ENCODE data around the gene DTX3.
A peak's percentile ranks its signal among the peaks of the same experiment; 100 is the strongest.
"Not testable (repeated sequence)": the region's sequence is repeated elsewhere in the genome, so short reads cannot be mapped to it uniquely, and the experiment has no call there.

Gene DTX3

DNA sequence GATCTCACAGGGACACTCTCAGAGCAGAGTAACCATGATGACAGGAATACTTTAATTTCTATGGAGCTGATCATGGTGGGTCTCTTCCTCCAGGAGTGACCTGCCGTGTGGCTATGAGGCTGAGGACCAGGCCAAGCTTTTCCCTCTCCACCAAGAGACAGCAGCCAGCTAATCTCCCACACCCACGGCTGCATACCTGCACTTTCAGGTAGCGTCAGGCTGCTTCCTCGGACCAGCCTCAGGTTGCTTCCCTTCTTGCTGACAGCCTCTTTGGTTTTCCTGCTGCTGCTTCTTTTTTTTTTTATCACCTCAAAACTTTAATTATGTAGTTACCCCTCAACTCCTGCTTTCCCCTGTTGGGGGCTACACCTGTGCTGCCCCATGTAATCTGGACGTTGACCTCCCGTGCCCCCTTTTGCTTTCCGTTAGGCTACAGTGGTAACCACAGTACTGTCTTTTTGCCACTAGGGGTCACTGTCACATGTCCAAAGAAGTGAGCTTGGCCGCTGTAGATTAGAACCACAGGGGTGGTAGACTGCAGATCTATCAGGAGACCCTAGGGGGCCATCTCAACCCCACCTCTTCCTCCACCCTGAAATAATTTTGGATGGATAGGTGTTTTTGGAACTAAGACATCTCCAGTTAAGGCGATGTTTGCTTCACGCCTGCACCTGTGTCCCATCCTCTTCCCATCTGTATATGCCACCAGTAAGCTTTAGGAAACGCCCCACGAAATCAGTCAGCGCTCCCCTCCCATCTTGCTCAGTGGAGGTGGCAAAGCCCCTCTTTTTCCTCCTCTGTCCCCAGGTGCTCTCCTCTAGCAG lies 21.4 kb upstream of the DTX3 start:
- DNase-seq, result peak; percentile 74

DNA sequence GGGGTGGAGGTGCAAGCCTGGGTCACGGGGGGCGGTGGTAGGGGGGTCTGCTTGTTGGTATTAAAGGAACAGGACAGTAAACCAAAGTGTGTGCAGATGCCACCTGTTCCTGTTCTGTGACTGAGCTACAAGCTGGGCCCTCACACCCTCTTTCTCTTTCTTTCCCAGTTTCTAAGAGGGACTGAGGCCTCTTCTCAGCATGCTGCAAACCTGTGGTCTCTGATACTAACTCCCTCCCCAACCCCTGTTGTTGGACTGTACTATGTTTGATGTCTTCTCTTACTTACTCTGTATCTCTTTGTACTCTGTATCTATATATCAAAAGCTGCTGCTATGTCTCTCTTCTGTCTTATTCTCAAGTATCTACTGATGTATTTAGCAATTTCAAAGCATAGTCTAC lies 20.6 kb upstream of the DTX3 start:
- DNase-seq, result no peak

DNA sequence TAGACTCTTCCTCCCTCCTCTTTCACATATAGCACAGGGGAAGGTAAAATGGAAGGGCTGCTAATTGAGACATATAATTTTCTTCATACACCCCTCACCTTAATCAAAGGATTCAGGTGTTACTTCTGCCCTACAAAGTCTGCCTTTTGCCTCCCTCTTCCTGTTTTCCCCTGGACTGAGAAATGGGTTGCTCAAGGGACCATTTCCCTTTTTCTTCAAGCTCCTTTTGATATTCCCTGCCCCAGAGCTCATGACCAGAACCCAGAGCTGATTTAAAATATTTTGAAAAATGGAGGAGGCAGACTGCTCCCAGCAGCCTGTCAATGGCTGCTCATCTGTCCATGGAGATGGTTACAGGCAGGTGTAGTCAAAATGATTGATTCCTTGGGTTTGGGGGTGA lies 19.9 kb upstream of the DTX3 start:
- no peak for DNase-seq

DNA sequence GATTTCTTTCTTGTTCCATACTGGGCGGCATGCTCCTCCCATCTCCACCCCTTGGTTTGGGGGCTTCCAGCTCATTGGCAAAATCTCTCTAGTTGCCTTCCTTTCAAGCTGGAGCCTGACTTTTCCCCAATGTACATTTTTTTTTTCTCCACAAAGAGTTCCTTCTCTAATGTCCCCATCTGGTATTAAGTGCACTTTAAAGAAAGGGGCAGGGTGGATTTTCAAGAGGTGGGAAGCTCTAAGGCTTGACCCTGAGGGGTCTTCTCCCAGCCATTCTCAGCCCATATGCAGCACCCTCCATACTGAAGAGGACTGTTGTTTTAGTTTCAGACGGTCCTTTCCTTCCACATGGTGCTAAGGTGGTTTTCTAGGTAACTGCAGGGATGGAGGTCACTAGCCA lies 19.5 kb upstream of the DTX3 start:
- no peak for DNase-seq

DNA sequence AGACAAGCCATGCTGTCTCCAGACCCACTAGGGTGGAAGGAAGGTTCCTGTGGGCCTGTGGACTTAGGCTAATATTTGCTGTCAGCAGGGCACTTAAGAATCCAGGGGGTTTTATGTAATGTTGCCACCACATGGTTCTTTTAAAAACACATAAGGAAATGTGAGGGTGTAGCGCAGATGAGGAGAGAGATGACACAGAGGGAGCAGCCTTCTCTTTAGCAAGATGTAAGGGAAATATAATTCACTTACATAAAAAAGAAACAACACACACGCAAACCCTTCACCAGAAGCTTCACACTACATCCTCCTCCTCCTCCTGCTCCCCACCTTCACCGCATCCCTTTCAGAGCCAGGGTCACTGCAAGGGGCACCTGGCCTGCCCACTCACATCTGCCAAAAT lies 18.5 kb upstream of the DTX3 start:
- DNase-seq, result no peak

DNA sequence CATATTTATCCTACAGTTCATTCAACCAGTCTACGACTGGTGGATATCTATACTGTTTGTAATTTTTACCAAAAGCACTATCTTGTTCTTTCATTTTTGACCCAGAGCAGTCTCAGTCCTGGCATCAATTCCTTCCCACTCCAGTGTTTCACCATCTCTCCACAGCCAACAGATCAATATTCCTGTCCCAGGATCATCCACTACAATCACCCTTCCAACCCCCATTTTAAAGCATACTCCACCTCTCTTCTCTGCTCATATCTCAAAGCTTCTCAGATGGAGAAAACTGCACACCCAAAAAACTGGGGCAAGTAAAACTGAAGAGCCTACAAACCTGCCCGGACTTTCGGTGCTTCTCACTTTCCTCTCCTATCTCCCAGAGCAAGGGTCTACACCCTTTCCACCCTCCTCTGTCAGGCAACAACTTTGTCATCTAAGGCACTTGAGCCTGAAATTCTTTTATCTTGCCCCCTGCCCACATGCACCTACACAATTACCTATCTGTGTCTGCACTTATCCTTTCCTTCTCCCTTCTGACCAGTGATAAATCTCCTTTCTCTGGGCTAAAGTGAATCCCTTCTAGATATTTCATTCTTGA lies 17.7 kb upstream of the DTX3 start:
- DNase-seq, result no peak

DNA sequence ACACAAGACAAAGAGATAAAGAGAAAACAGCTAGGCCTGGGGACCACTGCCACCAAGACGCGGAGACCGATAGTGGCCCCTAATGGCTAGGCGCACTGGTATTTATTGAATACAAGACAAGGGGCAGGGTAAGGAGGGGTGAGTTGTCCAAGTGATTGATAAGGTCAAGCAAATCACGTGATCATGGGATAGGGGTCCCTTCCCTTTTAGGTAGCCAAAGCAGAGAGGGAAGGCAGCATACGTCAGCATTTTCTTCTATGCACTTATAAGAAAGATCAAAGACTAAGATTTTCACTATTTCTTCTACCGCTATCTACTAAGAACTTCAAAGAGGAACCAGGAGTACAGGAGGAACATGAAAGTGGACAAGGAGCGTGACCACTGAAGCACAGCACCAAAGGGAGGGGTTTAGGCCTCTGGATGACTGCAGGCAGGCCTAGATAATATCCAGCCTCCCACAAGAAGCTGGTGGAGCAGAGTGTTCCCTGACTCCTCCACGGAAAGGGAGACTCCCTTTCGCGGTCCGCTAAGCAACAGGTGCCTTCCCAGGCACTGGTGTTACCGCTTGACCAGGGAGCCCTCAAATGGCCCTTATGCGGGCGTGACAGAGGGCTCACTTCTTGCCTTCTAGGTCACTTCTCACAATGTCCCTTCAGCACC lies 15.5 kb upstream of the DTX3 start:
- not testable (repeated sequence) for DNase-seq

DNA sequence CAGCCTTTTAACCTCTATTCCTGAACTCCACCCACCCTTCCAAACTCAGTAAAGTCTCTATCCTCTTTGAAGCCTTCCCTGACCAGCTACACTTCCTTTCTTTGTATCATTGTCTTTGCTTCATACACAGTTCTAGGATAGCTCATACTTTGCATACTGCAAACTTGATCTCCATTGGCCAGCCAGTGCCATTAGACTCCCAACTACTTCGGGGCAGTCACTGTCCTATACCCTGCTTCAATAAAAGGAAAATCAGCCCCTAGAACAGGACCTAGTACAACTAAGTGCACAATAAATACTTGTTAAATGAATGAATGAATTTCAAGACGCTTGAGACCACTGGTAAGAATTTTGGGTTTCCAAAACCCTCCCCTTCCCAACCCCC lies 14.2 kb upstream of the DTX3 start:
- no peak for DNase-seq

DNA sequence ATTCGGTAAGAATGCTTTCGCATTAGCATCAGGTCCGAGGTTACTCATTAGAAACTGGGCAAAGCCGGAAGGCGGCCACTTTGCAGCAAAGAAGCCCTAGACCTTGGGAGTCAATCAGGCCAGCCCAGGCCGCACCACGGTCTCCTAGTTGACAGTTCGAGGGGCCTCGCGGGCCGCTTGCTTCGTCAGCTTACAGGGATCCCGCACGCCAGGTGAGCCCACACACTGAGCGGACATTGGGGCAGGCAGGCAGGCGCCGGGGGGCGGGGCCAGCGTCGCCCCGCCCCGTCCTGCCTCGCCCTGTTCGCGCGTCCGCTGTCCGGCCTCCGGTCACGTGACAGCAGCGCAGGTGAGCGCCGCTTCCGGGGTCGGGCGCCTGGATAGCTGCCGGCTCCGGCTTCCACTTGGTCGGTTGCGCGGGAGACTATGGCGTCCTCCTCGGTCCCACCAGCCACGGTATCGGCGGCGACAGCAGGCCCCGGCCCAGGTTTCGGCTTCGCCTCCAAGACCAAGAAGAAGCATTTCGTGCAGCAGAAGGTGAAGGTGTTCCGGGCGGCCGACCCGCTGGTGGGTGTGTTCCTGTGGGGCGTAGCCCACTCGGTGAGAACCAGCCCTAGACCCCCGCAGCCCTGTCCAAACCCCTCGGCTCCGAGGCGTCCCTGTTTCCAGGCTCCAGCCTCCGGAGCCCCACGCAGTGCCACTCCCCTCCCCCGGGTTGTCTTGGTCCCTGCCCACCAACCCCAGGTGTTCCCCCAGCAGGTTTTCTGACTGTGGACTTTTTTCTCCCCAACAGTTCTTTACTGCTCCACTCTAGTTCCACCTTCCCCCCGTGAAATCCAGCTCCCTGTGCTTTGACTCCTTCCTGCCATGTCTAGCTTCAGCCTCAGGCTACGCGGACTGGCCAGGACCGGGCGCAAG lies 13.5 kb upstream of the DTX3 start, which contains the start of gene PIP4K2C:
PIP4K2C (plus strand) TSS at position 329 of the 918 bp plus-strand sequence; CDS start at position 427, 98 bp downstream.
- peak; percentile 82 for DNase-seq

DNA sequence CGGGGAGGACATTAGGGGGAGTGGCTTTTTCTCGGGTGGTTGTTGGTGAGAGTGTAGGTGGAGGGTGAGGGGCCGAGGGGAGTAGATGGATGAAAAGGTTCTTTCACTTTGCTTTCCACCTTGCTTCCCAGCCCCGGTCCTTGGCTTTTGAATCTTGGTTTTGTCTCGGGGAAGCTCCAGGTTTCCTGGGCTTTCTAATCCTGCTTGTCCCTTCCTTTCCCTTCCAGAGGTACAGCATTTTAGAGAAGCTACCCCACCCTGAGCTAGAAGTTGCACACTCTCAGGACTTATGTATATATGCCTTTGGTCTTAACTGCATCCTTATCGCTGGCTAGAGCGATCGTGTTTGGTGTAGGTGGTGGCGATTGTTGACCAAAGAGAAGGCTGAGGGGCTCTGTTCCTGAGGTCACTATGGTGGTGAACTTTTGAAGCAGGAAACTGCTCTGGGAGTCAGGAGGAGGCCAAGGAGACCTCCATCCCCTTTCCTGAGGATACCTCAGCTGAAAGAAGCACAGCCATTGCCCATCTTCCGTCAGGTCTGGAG lies 12.8 kb upstream of the DTX3 start:
- no peak for DNase-seq

DNA sequence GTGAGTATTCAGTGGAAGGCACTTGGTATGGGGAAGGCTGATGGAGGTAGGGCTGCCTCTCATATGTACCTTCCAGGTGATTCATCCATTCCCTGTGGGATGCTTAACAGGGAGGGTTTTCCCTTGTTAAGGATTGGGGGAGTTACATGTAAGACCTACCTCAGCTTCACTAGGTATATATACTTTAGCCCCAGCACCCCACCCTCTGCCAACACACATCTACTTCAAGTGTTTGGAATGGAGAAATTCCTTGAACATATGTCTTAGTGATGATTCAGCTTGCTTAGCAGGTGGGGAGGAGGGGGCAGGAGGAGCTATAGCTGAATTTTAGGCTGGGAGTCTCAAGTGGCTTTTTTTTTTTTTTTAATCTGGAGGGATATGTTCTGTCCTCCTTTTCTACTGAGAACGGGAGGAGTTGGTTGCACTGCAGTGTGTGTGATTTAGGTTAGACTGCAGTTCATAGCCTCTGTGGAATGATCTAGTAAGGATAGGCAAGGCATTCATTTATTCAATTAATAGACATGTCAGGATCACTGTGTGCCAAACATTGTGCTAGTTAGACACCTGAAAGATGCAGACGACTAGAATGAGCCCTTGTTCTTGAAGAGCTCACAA lies 12.0 kb upstream of the DTX3 start:
- DNase-seq, result no peak

DNA sequence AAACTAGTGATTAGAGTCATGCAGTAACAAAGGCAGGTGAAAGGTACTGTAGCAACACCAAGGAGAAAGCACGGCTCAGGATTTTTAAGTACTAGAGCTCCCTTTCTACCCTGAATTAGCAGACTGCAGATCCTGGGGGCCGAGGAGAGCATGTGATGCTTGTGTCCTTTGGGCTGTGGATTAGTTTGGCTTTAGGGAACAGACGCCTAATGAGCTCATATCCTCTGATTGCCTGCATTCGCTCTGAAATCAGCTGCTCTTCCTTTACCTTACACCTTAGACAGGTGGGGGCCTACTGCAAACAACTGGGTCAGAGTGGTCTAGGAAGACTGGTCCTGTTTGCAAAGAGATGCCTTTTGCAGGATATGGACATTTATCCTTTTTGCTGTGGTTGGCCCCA lies 11.4 kb upstream of the DTX3 start:
- DNase-seq, result no peak

DNA sequence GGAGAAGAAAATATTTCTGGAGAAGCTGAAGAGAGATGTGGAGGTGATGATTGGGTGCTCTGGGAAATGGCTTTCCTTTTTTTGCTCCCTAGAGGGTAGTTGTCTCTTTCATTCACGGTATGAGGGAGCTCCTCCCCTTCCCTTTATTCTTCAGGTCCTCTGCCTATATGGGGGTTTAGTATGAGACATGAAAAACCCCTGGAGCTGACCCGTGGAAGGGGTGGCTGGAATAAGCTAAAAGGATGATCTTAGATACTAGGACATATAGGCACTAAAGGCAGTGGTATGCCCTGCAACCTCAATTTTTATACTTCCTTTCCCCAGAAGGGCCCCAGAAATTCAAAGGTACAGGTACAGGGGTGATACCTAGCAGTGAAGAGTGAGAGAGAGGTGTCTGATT lies 4.2 kb upstream of the DTX3 start:
- DNase-seq, result no peak

DNA sequence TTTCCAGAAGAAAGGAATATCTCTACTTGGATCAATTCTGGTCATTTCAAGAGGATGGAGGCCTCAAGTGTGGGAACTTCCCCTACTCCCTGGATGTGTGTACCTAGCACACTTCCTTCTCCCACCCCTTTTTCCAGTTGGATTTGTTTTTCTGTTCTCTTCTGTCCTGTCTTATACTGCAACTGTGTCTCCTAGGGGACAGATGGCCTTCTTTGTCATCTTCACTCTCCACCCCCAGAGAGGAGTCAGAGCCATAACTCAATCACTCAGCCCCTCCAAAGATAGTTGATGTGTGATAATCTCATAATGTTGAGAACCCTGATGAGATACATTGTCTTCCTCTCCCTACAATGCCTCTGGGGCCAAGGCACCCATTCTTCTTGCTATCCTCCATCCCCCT lies 2.1 kb upstream of the DTX3 start:
- no peak for DNase-seq

DNA sequence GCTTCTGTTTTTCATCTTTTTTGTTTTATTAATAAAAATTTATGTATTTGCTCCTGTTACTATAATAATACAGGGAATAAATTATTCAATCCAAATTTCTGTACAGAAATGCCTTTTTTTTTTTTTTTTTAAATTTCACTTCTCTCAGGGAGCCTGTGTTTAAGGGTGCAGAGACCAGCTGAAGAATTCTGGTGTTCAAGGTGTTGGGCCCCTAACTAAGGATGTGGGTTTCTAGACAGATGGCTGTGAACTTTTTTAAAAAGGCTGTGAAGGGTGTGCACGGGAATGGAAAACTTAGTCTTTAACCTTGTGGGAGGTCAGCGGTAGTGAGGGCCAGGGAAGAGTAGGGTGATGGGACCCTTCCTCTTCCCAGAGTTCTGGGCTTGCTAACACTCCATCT lies 1.3 kb upstream of the DTX3 start:
- DNase-seq, result no peak

DNA sequence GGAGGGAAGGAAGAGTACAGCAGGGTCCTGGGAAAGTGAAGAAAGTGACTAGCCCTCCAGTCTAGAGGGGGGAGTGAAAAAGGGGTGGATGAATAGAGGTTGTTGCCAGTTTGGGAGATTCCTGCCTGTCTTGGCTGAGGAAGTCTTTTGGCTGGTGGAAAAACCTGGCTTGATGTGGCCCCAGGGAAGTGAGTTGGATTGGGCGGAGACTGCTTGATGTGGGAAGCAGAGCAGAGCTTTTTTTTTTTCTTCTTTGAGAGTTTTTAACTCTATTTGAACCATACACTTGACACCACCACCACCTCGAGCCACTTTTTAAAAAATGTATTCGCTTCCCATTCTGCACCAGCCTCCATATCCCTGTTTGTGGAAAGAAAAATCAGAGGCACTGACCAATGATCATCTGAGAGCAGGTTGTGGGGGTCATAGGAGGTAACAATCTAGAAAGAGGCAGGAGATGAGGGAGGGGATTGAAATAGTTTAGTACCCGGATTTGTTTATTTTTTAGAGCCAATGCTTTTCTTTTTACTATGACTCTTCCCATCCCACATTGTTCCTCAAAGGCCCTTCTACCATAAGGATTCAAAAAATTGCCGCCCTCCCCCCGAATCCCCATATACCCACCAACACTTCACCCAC lies 690 bp upstream of the DTX3 start:
- no peak for DNase-seq

DNA sequence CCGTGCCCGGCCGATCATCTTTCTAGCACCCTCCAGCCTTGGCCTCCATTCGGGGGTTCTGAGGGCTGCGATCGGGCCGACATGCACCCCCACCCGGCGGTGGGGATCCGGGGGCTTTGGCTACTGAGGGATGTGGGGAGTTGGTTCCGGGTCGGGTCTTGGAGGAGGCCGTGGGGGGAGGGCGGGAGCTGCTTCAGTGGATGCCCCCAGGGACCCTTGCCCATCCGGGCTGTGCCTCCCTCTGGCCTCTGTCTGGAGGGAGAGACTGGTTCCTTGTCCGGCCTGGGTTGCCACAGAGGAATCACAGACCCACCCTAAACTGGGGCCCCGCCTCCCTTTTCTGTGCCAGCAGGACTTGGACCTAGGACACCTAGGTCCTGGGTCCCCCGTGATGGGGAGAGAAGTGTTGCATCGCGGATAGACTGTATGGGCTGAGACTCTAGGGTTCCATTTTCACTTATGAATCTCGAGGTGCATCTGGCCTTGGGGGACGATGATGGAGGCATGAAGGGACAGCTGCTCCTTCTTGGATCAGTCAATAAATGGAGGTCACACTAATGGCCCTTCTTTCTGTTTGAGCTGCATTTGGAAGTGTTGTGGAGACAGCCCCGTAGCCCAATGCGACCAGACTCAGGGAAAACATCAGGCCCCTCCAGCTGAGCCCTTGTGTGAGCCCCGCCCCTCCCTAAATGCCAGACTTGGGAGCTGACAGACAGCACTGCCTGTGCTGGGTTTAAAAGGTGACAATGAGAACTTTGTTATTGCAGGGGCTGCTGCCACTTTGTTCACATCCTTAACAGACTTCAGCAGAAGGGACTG lies 577 bp downstream of the DTX3 start:
- DNase-seq, result peak; percentile 23

DNA sequence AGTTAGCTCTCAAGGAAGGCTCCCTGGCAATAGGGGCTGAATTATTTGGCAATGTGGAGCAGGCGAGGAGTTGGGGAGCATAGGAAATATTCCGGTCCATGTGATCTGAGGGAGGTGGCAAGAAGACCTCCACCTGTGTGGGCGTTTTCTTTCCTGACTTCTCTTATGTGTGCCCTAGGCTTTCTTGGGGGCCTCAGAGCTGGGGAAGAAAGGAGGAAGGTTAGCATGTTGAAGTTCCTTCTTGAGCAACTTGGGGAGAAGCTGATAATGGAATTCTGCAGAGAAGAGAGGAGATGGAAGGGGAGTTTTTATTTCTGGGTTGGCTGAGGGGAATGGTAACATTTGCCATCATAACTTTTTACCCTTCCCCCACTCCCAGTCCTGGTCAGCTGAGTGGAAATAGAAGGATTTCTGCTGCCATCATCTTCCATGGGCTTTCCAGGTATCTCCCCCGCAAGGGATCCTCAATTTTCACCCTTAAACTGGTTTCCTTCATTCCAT lies 1.2 kb downstream of the DTX3 start:
- DNase-seq, result no peak

DNA sequence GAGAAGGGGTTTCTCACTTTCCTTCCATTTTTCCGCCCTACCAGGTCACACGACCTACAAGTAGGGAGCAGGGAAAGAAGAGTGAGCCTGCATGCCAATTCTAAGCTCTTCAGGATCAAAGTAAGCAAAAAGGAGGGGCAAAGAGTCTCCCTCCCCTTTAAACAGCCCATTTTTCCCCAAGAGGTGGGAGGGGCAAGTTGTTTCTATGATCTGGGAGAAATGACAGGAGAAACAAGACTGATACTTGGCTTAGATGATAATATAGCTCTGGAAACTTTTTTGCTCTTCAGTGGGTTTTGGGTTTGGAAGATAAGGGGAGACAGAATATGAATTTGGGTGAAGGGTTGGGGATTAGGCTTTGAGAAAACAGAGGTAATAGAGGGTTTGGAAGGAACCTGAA lies 1.8 kb downstream of the DTX3 start:
- DNase-seq, result no peak

DNA sequence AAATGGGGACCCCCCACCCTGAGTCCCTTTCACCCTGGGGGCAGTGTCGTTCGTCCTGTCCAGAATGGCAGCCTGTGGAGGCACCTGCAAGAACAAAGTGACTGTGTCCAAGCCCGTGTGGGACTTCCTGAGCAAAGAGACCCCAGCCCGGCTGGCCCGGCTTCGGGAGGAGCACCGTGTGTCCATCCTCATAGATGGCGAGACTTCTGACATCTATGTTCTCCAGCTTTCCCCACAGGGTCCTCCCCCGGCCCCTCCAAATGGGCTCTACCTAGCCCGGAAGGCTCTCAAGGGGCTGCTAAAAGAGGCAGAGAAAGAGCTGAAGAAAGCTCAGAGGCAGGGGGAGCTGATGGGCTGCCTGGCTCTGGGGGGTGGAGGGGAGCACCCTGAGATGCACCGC lies 2.2 kb downstream of the DTX3 start:
- DNase-seq, result no peak

Data from activated CD4-positive, alpha-beta T cell treated with anti-CD3 and anti-CD28 coated beads for 48 hours (primary cell).